ENCODE data around the gene TEAD1.

DNA sequence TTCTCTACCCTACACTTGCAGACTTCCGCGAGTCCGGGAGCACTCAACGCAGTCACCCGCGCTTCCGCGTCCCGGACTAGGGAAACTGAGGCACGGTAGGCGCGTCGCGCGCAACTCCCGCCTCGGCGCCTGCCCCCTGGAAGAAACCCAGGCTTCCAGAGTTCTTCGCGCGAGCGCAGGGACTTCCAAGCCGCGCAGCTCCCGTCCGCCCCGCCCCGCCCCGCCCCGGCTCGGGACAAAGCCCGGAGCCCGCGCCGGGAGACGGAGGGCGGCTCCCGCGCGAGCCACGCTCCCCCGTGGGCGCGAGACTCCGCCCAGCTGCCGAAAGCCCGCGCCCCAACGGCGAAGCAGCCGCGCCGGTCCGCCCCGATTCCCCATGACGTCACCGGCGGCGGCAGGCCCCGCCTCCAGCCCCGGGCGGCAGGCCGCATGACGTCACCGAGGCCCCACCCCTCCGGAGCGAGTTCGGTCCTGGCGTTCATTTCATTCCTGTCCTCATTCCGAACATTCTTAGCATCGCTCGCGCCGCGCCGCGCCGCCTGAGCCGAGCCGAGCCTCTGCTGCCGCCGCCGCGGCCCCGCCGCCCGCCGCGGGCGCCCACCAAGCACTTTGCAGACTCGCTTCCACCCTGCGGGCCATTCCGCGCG is at the start of gene TEAD1:
- TF ChIP-seq, protein P1, sequence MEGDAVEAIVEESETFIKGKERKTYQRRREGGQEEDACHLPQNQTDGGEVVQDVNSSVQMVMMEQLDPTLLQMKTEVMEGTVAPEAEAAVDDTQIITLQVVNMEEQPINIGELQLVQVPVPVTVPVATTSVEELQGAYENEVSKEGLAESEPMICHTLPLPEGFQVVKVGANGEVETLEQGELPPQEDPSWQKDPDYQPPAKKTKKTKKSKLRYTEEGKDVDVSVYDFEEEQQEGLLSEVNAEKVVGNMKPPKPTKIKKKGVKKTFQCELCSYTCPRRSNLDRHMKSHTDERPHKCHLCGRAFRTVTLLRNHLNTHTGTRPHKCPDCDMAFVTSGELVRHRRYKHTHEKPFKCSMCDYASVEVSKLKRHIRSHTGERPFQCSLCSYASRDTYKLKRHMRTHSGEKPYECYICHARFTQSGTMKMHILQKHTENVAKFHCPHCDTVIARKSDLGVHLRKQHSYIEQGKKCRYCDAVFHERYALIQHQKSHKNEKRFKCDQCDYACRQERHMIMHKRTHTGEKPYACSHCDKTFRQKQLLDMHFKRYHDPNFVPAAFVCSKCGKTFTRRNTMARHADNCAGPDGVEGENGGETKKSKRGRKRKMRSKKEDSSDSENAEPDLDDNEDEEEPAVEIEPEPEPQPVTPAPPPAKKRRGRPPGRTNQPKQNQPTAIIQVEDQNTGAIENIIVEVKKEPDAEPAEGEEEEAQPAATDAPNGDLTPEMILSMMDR (IDR thresholded peaks at IDR 0.05), result no peak
- TF ChIP-seq EP300 (IDR thresholded peaks at IDR 0.05; ENCODE audit: low read depth), result peak; percentile 58
- peak; percentile 68 for TF ChIP-seq POLR2A (IDR thresholded peaks at IDR 0.05)
